ENCODE results near the gene SYNPO. TPM values are rescaled to one million over a fixed set of nuclear protein-coding genes. Genes with fewer than 3 reads are reported as not detected.

SYNPO gene
- total RNA-seq, 1 donor from 2014 or later = 195 TPM

- Mint-ChIP-seq H3K27ac (ENCODE audit: unreplicated experiment) (peak overlapping the region; percentile 93), H3K9me3 (ENCODE audit: low read depth) (no peaks in the 10 kb centered on the region), H3K27me3 (ENCODE audit: low read depth) (no peaks in the 10 kb centered on the region), H3K36me3 (ENCODE audit: low read depth) (peaks cover 2% of the 10 kb centered on the region), H3K4me1 (ENCODE audit: low read depth) (peaks cover 92% of the 10 kb centered on the region), H3K4me3 (ENCODE audit: unreplicated experiment) (no peak overlapping the region)
- no peak for DNase-seq (ENCODE audit: low spot score)
- no peak for TF ChIP-seq CTCF (IDR thresholded peaks at IDR 0.05)
Measured at GRCh38 chr5:150636391-150637244, 3.8 kb upstream of the SYNPO start.

GRCh38 chr5:150637245-150638052 lies 3.0 kb upstream of the SYNPO start:
- DNase-seq (ENCODE audit: low spot score) = no peak
- H3K9me3 Mint-ChIP-seq (ENCODE audit: low read depth) = no peaks in the 10 kb centered on the region
- H3K36me3 Mint-ChIP-seq (ENCODE audit: low read depth) = peaks cover 2% of the 10 kb centered on the region
- no peak overlapping the region for H3K4me3 Mint-ChIP-seq (ENCODE audit: unreplicated experiment)
- H3K4me1 Mint-ChIP-seq (ENCODE audit: low read depth) = peaks cover 92% of the 10 kb centered on the region
- no peaks in the 10 kb centered on the region for H3K27me3 Mint-ChIP-seq (ENCODE audit: low read depth)
- H3K27ac Mint-ChIP-seq (ENCODE audit: unreplicated experiment) = peak overlapping the region; percentile 93
- no peak for TF ChIP-seq CTCF (IDR thresholded peaks at IDR 0.05)

GRCh38 chr5:150638053-150638444 lies 2.4 kb upstream of the SYNPO start:
- peak overlapping the region; percentile 93 for H3K27ac Mint-ChIP-seq (ENCODE audit: unreplicated experiment)
- no peak for DNase-seq (ENCODE audit: low spot score)
- peaks cover 3% of the 10 kb centered on the region for H3K36me3 Mint-ChIP-seq (ENCODE audit: low read depth)
- H3K27me3 Mint-ChIP-seq (ENCODE audit: low read depth) = no peaks in the 10 kb centered on the region
- no peak for TF ChIP-seq CTCF (IDR thresholded peaks at IDR 0.05)
- no peaks in the 10 kb centered on the region for H3K9me3 Mint-ChIP-seq (ENCODE audit: low read depth)
- peaks cover 92% of the 10 kb centered on the region for H3K4me1 Mint-ChIP-seq (ENCODE audit: low read depth)
- no peak overlapping the region for H3K4me3 Mint-ChIP-seq (ENCODE audit: unreplicated experiment)

DNA sequence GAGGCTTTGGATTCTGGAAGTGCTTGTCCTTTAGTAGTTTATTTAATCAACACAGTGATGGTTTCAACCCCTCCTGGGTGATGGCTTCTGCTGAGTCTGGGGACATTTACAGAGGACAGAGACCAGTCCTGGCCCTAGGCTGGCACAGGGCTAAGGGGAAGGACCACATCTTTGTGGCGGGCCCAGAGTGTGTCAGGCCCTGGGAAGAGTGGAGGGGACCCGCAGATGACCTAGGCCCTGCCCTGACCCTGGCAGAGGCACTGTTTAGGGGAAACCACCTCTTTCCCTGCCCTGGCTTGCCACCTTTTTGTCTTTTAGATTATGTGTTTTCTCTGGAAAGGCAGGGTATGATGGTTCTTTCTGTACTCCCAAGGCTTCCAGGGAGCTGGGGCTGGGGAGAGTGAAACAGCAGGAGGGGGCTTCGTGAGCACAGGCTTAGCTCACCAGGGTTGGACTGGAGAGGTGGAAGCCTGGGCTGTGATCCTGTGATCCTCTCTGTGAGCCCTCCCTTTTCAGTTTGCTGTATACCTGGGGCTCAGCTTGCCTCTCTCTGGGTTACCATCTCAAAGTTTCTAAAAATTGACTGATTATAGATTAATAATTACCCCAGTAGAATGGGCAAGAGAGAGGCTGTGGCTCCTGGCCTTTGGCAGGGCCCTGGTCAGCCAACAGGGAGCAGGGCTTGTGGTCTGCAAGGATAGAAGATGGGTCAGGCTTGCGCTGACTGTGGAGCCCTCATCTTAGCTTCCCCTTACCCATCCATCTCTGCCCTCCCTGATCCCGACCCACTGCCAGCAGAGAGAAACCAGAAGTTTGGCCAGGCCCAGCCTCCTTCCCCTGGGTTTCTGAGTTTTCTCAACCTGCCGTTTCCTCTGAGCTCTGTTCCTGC lies 1.7 kb upstream of the SYNPO start:
- DNase-seq (ENCODE audit: low spot score) = no peak
- Mint-ChIP-seq H3K27ac (ENCODE audit: unreplicated experiment) (peak overlapping the region; percentile 95), H3K27me3 (ENCODE audit: low read depth) (no peaks in the 10 kb centered on the region), H3K4me1 (ENCODE audit: low read depth) (peaks cover 91% of the 10 kb centered on the region), H3K4me3 (ENCODE audit: unreplicated experiment) (peak overlapping the region; percentile 5), H3K9me3 (ENCODE audit: low read depth) (no peaks in the 10 kb centered on the region), H3K36me3 (ENCODE audit: low read depth) (peaks cover 5% of the 10 kb centered on the region)
- TF ChIP-seq CTCF (IDR thresholded peaks at IDR 0.05) = no peak

DNA sequence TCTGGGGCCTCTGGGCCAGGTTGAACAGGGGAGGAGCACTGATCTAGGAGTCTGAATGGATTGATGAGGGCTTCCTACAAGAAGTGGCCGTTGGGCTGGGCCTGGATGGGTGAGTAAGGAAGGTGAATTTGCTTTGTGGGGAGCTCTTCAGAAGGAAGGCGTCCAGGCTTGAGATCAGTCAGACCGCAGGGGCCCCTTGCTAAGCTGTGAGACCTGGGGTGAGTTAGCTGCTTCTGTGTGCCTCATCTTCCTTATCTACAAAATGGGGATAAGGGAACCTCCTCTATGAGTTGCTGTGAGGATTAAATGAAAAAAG lies 1.1 kb upstream of the SYNPO start:
- Mint-ChIP-seq H3K36me3 (ENCODE audit: low read depth) (peaks cover 4% of the 10 kb centered on the region), H3K4me3 (ENCODE audit: unreplicated experiment) (peak overlapping the region; percentile 5), H3K4me1 (ENCODE audit: low read depth) (peaks cover 97% of the 10 kb centered on the region), H3K9me3 (ENCODE audit: low read depth) (no peaks in the 10 kb centered on the region), H3K27ac (ENCODE audit: unreplicated experiment) (peak overlapping the region; percentile 95), H3K27me3 (ENCODE audit: low read depth) (no peaks in the 10 kb centered on the region)
- DNase-seq (ENCODE audit: low spot score) = no peak
- no peak for TF ChIP-seq CTCF (IDR thresholded peaks at IDR 0.05)
